IPS-NIHi7 (cell line): ENCODE measurements around the gene CFAP58.
A peak's percentile ranks its signal among the peaks of the same experiment; 100 is the strongest.

Experiments
- DNase-seq: peaks from one replicate; pipeline ENCODE4 v3.0.0; 2012; ENCODE audit warnings: mixed read lengths; ENCODE audit errors: extremely low spot score

The CFAP58 gene

GRCh38 chr10:104334965-104335650, 18.5 kb upstream of the CFAP58 start:
- DNase-seq = no peak

- DNase-seq = no peak
These were observed 16.7 kb upstream of the CFAP58 start for GRCh38 chr10:104336821-104337467.

- no peak for DNase-seq
These were observed 16.1 kb upstream of the CFAP58 start for GRCh38 chr10:104337521-104337984.

- DNase-seq = peak; percentile 53
These were observed 15.5 kb upstream of the CFAP58 start, which contains the start of gene ITPRIP for GRCh38 chr10:104337985-104338735. Gene ITPRIP, minus strand, starts transcription at chr10:104338465. Its CDS starts 22,414 bp downstream, at chr10:104316051.

- DNase-seq = no peak
These were observed 14.0 kb upstream of the CFAP58 start for GRCh38 chr10:104339469-104340110.

- DNase-seq = no peak
These were observed 13.5 kb upstream of the CFAP58 start for GRCh38 chr10:104340111-104340526.

GRCh38 chr10:104340641-104341040, 13.0 kb upstream of the CFAP58 start:
- DNase-seq = no peak

- no peak for DNase-seq
These were observed 10.7 kb upstream of the CFAP58 start for GRCh38 chr10:104342941-104343411.

GRCh38 chr10:104344219-104344618, 9.4 kb upstream of the CFAP58 start:
- DNase-seq = no peak

GRCh38 chr10:104345515-104345914, 8.1 kb upstream of the CFAP58 start:
- DNase-seq = no peak

- DNase-seq = no peak
These were observed 7.7 kb upstream of the CFAP58 start for GRCh38 chr10:104345941-104346340.

- no peak for DNase-seq
These were observed 6.2 kb upstream of the CFAP58 start for GRCh38 chr10:104347295-104348045.

- DNase-seq = no peak
These were observed 5.0 kb upstream of the CFAP58 start for GRCh38 chr10:104348601-104349000.

GRCh38 chr10:104349623-104350126, 4.0 kb upstream of the CFAP58 start:
- DNase-seq = no peak

GRCh38 chr10:104350127-104350635, 3.5 kb upstream of the CFAP58 start:
- peak; percentile 51 for DNase-seq

GRCh38 chr10:104351061-104351702, 2.5 kb upstream of the CFAP58 start:
- no peak for DNase-seq

GRCh38 chr10:104351919-104352318, 1.7 kb upstream of the CFAP58 start:
- no peak for DNase-seq

GRCh38 chr10:104359811-104360210, 6.2 kb downstream of the CFAP58 start:
- no peak for DNase-seq

GRCh38 chr10:104367904-104368303, 14.3 kb downstream of the CFAP58 start:
- DNase-seq = no peak

- no peak for DNase-seq
These were observed 14.7 kb downstream of the CFAP58 start for GRCh38 chr10:104368381-104368780.
